Measurements from ENCODE around the gene ASF1A. TPM values are rescaled to one million over a fixed set of nuclear protein-coding genes. Genes with fewer than 3 reads are reported as not detected.

ASF1A gene
- total and polyA plus RNA-seq, 2 donors from 2014 or later, result 15.1 TPM

DNA sequence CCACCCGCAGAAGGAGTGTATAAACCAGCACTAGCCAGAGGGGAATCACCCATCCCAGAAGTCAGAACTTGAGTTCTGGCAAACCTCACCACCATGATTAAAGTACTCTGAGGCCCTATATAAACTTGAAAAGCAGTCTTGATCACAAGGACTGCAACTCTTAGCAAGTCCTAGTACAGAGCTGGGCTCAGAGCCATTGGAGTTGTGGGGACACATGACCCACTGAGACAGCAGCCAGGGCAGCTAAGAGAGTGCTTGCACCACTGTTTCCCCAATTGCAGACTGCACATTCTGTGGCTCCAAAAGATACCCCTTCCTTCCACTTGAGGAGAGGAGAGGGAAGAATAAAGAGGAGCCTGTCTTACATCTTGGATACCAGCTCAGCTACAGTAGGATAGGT lies 45.7 kb downstream of the ASF1A start:
- Histone ChIP-seq H3K4me1 (ENCODE audit: control insufficient read depth in 2 of 3, insufficient read depth in 2 of 3, low read depth in 1 of 3, low read length in 3 of 3) (peaks cover 0 to 6% (median 0%) of the 10 kb centered on the region in 3 donors), H3K4me3 (ENCODE audit: low read length in 3 of 3) (no peak overlapping the region), H3K9me3 (ENCODE audit: control insufficient read depth in 2 of 3, insufficient read depth in 1 of 3, low read length in 3 of 3) (no peaks in the 10 kb centered on the region), H3K27me3 (ENCODE audit: control insufficient read depth, insufficient read depth, low read length) (no peaks in the 10 kb centered on the region), H3K9ac (ENCODE audit: low read length in 3 of 3) (no peak overlapping the region), H3K36me3 (ENCODE audit: control insufficient read depth in 2 of 3, insufficient read depth in 3 of 3, low read length in 3 of 3) (no peaks in the 10 kb centered on the region), H3K27ac (ENCODE audit: low read depth in 2 of 2, low read length in 2 of 2) (no peak overlapping the region)
- no peak for FAIRE-seq
- DNase-seq, result no peak
- intact Hi-C loops (cut with DNase I), result no loop called here
- TF ChIP-seq, protein P1, sequence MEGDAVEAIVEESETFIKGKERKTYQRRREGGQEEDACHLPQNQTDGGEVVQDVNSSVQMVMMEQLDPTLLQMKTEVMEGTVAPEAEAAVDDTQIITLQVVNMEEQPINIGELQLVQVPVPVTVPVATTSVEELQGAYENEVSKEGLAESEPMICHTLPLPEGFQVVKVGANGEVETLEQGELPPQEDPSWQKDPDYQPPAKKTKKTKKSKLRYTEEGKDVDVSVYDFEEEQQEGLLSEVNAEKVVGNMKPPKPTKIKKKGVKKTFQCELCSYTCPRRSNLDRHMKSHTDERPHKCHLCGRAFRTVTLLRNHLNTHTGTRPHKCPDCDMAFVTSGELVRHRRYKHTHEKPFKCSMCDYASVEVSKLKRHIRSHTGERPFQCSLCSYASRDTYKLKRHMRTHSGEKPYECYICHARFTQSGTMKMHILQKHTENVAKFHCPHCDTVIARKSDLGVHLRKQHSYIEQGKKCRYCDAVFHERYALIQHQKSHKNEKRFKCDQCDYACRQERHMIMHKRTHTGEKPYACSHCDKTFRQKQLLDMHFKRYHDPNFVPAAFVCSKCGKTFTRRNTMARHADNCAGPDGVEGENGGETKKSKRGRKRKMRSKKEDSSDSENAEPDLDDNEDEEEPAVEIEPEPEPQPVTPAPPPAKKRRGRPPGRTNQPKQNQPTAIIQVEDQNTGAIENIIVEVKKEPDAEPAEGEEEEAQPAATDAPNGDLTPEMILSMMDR (IDR thresholded peaks at IDR 0.05; ENCODE audit: borderline replicate concordance, extremely low read depth, insufficient read depth), result no peak

GRCh38 chr6:118940770-118941169 lies 46.8 kb downstream of the ASF1A start:
- Histone ChIP-seq H3K9me3 (ENCODE audit: control insufficient read depth in 2 of 3, insufficient read depth in 1 of 3, low read length in 3 of 3) (no peaks in the 10 kb centered on the region), H3K36me3 (ENCODE audit: control insufficient read depth in 2 of 3, insufficient read depth in 3 of 3, low read length in 3 of 3) (no peaks in the 10 kb centered on the region), H3K4me1 (ENCODE audit: control insufficient read depth in 2 of 3, insufficient read depth in 2 of 3, low read depth in 1 of 3, low read length in 3 of 3) (peaks cover 0 to 2% (median 0%) of the 10 kb centered on the region in 3 donors), H3K27me3 (ENCODE audit: control insufficient read depth, insufficient read depth, low read length) (no peaks in the 10 kb centered on the region), H3K27ac (ENCODE audit: low read depth in 2 of 2, low read length in 2 of 2) (no peak overlapping the region), H3K9ac (ENCODE audit: low read length in 3 of 3) (no peak overlapping the region), H3K4me3 (ENCODE audit: low read length in 3 of 3) (no peak overlapping the region)
- no peak for FAIRE-seq
- DNase-seq, result no peak
- TF ChIP-seq, protein P1 (IDR thresholded peaks at IDR 0.05; ENCODE audit: borderline replicate concordance, extremely low read depth, insufficient read depth), result no peak
- intact Hi-C loops (cut with DNase I), result no loop called here

- no peak for FAIRE-seq
- H3K9me3 ChIP-seq (ENCODE audit: control insufficient read depth in 2 of 3, insufficient read depth in 1 of 3, low read length in 3 of 3), result no peaks in the 10 kb centered on the region
- TF ChIP-seq, protein P1 (IDR thresholded peaks at IDR 0.05; ENCODE audit: borderline replicate concordance, extremely low read depth, insufficient read depth), result no peak
- H3K36me3 ChIP-seq (ENCODE audit: control insufficient read depth in 2 of 3, insufficient read depth in 3 of 3, low read length in 3 of 3), result no peaks in the 10 kb centered on the region
- DNase-seq, result no peak
- H3K27me3 ChIP-seq (ENCODE audit: control insufficient read depth, insufficient read depth, low read length), result no peaks in the 10 kb centered on the region
- no peak overlapping the region for H3K27ac ChIP-seq (ENCODE audit: low read depth in 2 of 2, low read length in 2 of 2)
- intact Hi-C loops (cut with DNase I), result no loop called here
- H3K4me3 ChIP-seq (ENCODE audit: low read length in 3 of 3), result no peak overlapping the region
- no peak overlapping the region for H3K9ac ChIP-seq (ENCODE audit: low read length in 3 of 3)
- H3K4me1 ChIP-seq (ENCODE audit: control insufficient read depth in 2 of 3, insufficient read depth in 2 of 3, low read depth in 1 of 3, low read length in 3 of 3), result no peaks in the 10 kb centered on the region
These were observed 51.3 kb downstream of the ASF1A start for GRCh38 chr6:118945217-118945616.

- no peak for DNase-seq
These were observed 58.7 kb downstream of the ASF1A start for GRCh38 chr6:118952683-118953082.

More at GRCh38 chr6:118952683-118953082, 58.7 kb downstream of the ASF1A start:
- no peak for FAIRE-seq
- Histone ChIP-seq H3K4me1 (ENCODE audit: control insufficient read depth in 2 of 3, insufficient read depth in 2 of 3, low read depth in 1 of 3, low read length in 3 of 3) (no peaks in the 10 kb centered on the region), H3K27ac (ENCODE audit: low read depth in 2 of 2, low read length in 2 of 2) (no peak overlapping the region), H3K9me3 (ENCODE audit: control insufficient read depth in 2 of 3, insufficient read depth in 1 of 3, low read length in 3 of 3) (no peaks in the 10 kb centered on the region), H3K9ac (ENCODE audit: low read length in 3 of 3) (no peak overlapping the region), H3K4me3 (ENCODE audit: low read length in 3 of 3) (no peak overlapping the region), H3K27me3 (ENCODE audit: control insufficient read depth, insufficient read depth, low read length) (no peaks in the 10 kb centered on the region), H3K36me3 (ENCODE audit: control insufficient read depth in 2 of 3, insufficient read depth in 3 of 3, low read length in 3 of 3) (no peaks in the 10 kb centered on the region)
- intact Hi-C loops (cut with DNase I), result no loop called here
- TF ChIP-seq, protein P1 (IDR thresholded peaks at IDR 0.05; ENCODE audit: borderline replicate concordance, extremely low read depth, insufficient read depth), result no peak
